Ecto neural progenitor cell (in vitro differentiated cells): ENCODE measurements around the gene YLPM1.

Experiments
- DNase-seq: peaks from one replicate; pipeline ENCODE4 v3.0.0-alpha.2; 2018; ENCODE audit warnings: low spot score

YLPM1 gene

DNA sequence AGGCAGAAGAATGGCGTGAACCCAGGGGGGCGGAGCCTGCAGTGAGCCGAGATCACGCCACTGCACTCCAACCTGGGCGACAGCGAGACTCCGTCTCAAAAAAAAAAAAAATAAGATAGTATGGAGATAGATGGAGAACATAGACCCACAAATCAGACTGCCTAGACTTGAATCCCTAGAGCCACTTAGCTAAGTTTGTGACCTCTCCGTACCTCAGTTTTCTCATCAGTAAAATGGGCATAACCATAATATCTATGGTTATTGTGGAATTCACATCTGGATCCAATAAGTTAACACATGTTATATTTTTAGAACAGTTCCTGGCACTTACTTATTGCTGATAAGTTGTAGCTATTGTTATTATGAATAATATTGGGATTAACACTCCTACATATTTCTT is 105.6 kb downstream of the YLPM1 start:
- DNase-seq = no peak

DNA sequence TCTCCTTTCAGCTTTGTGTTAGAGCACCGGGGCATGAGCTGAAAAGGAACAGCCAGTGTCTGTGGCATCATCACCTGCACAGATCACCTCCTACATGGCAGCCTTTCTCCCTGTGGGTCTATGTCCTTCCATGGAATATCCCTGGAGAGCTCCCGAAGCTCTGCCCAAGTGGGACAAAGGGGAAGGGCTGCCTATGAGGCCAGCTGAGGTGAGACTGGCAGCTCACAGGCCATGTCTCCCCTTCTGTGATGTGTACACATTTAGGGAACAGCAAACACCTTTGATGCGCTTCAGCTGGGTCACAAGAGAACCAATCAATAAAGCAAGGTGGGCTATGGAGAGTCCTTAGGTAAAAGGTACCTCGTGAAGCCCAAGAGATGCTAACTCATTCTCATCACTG is 108.7 kb downstream of the YLPM1 start:
- DNase-seq = no peak

DNA sequence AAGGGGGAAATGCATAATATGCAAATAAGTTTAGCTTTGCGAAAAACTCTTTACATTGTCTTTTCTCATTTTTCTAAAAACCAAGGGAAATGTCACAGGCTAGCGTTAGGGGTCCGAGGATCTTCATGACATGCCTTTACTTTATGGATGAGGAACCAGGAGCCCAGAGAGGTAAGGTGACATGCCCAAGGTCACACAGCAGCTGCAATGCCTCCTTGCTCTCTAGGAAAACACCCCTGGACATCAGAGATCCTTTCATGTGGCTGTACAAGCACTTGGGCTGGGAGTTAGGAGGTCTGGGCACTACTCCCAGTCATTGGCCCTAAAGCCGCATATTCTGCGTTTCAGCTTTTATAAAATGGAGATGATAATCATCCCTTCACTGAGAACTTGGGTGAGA is 112.1 kb downstream of the YLPM1 start:
- DNase-seq = no peak

DNA sequence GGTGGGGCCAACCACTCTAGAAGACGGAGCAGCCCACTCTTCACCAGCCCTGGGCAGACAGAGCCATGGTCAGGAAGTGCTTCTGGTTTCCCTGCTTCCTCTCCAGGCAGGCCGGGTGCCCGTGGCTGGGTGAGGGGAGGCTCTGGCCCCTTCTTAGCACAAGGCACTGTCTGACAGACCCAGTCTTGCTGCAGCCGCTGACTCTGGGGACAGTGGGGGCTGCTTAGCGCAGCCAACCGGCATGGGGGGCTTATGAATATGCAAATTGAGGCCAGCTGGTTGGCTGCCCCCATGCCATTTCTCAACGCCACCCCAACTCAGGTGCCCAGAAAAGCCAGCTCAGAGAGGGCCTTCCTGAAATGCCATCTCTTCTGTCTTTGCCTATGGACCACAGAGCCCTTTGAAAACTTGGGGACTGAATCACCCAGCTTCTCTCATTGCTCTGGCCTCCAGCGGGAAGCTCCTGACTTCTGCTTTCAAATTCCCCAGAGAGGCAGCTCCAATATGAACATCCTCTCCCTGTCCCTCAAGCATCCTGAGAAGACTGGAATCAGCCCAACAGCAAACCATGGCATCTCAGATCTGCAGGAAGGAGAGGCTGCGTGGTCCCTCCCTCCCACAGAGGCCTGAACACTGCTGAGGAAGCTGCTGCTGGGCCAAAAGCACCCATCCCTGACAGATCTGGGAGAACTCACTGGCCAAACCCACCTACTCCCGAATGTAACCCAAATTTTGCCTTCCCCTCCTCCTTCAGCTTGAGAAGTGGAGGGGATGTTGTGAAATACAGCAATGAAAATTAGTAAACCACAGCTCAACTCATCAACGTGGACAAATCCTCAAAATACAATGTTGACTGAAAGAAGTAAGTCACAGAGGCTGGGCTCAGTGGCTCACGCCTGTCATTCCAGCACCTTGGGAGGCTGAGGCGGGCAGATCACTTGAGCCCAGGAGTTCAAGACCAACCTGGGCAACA is 113.1 kb downstream of the YLPM1 start, which contains the start of gene PROX2:
Gene PROX2, minus strand, starts transcription at position 205 of the 973 bp plus-strand sequence. CDS start 12,311 bp downstream, outside the sequence.
- no peak for DNase-seq

DNA sequence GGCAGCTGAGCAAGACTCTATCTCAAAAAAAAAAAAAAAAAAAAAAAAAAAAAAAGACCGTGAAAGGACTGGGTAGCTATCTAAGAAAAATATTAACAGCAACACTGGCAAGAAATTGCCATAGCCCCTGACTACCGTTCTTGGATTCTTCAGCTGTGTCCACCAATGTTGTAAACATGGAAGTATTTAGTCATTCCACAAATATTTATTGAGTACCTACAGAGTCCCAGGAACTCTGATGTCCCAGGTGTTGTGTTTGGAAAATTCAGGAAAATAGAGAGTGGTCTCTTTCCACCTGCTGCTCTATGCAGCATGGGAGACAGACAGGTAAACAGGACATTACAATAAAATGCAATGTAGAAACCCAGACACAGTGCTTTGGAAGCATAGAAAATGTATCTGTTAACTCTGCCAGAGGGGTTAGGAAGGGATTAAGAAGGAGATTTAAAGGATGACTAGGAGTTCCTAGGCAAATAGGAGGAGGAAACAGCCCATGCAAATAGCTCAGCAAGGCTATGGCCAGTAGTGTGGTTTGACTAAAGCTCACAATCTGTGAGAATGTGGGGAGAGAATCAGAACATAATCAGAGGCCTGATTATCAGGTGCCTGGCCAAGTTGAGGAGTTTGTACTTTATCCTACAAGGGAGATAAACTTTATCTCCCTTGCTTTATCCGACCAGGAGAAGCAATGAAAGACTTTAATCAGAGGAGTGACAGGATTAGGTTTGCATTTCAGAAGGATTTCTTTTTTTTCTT is 116.5 kb downstream of the YLPM1 start:
- DNase-seq = no peak

DNA sequence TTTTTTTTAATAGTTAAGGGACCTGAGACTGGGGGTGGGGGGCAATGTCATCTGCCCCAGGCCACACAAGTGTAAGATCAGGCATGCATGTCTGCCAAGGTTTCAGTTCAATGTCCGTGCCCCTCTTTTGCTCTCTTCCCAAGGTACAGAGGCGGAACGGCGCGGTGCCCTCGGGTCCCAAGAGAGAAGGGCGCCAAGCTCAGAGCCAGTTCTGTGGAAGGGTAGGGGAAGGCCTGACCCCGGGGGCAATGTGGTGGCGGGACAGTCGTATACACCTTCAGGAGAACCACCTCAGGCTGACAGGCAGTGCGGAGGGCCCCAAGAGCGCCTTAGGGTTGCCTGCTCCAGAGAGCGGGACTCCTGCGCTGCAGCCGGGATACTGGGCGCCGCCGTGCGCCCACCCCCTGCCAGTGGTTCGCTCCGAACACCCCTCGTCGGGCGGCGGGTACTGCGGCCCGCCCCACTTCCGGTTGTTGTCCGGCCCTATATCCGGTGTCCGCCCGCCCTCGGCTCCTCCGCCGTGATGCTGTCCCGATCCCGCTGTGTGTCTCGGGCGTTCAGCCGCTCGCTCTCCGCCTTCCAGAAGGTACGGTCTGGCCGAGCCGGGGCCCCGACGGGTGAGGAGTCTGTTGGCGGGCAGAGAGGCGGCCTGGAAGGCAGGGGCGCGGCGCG is 118.5 kb downstream of the YLPM1 start, which contains the start of gene DLST:
Gene DLST, plus strand, starts transcription at position 486 of the 672 bp plus-strand sequence. Its CDS starts 38 bp downstream, at position 524.
- DNase-seq = peak; percentile 94

DNA sequence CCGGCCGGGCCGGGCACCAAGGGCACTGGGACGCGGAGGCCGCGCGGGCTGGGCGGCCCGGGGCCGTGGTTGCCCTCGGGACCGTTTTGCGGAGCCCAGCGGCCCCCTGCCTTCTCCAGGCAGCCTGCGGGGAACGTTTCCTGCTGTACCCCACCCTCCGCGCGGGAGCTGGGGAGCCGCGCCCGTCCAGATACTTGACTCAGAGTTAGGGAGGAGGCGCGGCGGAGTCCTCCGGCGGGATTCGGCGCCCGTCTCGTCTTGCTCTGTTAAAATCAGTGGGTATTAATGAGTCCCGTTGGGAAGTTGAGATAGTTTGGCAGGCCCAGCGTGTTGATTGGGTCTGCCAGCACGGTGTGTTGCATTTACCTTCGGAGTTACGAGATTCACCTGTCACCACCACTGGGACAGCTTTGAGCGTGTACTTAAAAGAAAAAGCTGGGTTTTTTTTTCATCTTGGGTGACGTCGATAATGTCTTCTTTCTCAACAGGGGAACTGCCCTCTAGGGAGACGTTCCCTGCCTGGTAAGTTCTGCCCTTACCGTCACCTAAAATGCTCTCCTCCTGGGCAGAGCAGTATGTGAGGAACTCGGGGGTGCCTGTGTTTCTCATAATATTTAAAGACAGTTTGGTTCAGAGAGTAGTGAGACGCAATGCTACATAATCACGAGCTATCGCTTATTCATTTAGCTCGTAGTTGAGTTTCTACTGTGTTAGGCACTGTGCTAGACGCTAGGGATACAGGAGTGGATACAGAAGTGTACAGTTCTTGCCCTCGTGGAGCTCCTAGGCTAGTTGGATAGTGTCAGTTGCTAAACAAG is 119.2 kb downstream of the YLPM1 start:
- DNase-seq = no peak
